KMS-11 (cell line): Measurements from ENCODE around the gene OR2AT4.
A peak's percentile ranks its signal among the peaks of the same experiment; 100 is the strongest.

Experiments used
- H2AFZ ChIP-seq: fragments of 200-600 bp; sonication (generic); 2 replicates; pipeline ENCODE4 v1.6.1; 2016; ENCODE audit warnings: antibody characterized with exemption, mixed run types, low read depth
- H3K27ac ChIP-seq: fragments of 200-600 bp; sonication (generic); 2 replicates; pipeline ENCODE4 v1.6.1; 2016; ENCODE audit warnings: mild to moderate bottlenecking, mixed run types
- H3K27me3 ChIP-seq: fragments of 200-600 bp; sonication (generic); 2 replicates; pipeline ENCODE4 v1.6.1; 2017; ENCODE audit warnings: mild to moderate bottlenecking, low read depth, mixed run types, moderate library complexity; ENCODE audit not compliant: insufficient read depth
- H3K36me3 ChIP-seq: fragments of 200-600 bp; sonication (generic); 2 replicates; pipeline ENCODE4 v1.6.1; 2017; ENCODE audit warnings: mild to moderate bottlenecking, mixed run types; ENCODE audit not compliant: insufficient read depth
- H3K4me1 ChIP-seq: fragments of 200-600 bp; sonication (generic); 2 replicates; pipeline ENCODE4 v1.6.1; 2016; ENCODE audit warnings: mild to moderate bottlenecking, low read depth, mixed run types; ENCODE audit not compliant: poor library complexity, severe bottlenecking
- H3K4me2 ChIP-seq: fragments of 200-600 bp; sonication (generic); 2 replicates; pipeline ENCODE4 v1.7.0; 2016; ENCODE audit warnings: mild to moderate bottlenecking, mixed run types
- H3K4me3 ChIP-seq: fragments of 200-600 bp; sonication (generic); IDR thresholded peaks from 2 replicates; pipeline ENCODE4 v1.6.1; 2017; ENCODE audit warnings: low read depth, low read length, mixed read lengths; ENCODE audit not compliant: insufficient read depth
- H3K79me2 ChIP-seq: fragments of 200-600 bp; sonication (generic); 2 replicates; pipeline ENCODE4 v1.6.1; 2016; ENCODE audit warnings: low read depth, mixed run types; ENCODE audit not compliant: insufficient read depth
- H3K9ac ChIP-seq: fragments of 200-600 bp; sonication (generic); 2 replicates; pipeline ENCODE4 v1.6.1; 2016; ENCODE audit warnings: mild to moderate bottlenecking, mixed run types
- H4K20me1 ChIP-seq: fragments of 200-600 bp; sonication (generic); 2 replicates; pipeline ENCODE4 v1.6.1; 2016; ENCODE audit warnings: mild to moderate bottlenecking, mixed run types; ENCODE audit not compliant: insufficient read depth
- TF ChIP-seq, protein P1 (sequence below): fragments of 200-600 bp; sonication (generic); conservative IDR thresholded peaks from 2 replicates; pipeline ENCODE4 v1.6.1; 2017; ENCODE audit warnings: low read depth, mild to moderate bottlenecking, antibody characterized with exemption, low read length, moderate library complexity, mixed read lengths

The OR2AT4 gene

DNA sequence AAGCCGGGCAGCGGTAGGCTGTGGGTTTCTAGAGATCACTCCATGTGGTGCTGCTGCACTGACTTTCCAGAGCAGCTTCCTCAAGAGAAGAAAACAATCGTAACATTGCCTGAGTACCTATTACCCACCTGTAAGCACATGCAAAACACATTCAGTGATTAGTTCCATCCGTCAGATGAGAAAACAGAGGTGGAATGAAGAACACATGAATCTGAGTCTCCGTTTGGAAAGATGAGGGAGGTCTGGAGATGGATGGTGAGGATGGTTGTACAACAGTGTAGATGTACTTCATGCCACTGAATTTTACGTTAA lies 46.7 kb upstream of the OR2AT4 start:
- Histone ChIP-seq H3K36me3 (no peaks in the 10 kb centered on the region), H3K27me3 (no peaks in the 10 kb centered on the region), H3K4me1 (no peaks in the 10 kb centered on the region), H3K27ac (no peak overlapping the region), H4K20me1 (no peaks in the 10 kb centered on the region), H3K9ac (no peak overlapping the region), H3K4me3 (no peak overlapping the region), H3K79me2 (no peaks in the 10 kb centered on the region), H2AFZ (peak overlapping the region; percentile 22; the same call in 1 of the 2 replicates), H3K4me2 (no peak overlapping the region)
- TF ChIP-seq, protein P1, sequence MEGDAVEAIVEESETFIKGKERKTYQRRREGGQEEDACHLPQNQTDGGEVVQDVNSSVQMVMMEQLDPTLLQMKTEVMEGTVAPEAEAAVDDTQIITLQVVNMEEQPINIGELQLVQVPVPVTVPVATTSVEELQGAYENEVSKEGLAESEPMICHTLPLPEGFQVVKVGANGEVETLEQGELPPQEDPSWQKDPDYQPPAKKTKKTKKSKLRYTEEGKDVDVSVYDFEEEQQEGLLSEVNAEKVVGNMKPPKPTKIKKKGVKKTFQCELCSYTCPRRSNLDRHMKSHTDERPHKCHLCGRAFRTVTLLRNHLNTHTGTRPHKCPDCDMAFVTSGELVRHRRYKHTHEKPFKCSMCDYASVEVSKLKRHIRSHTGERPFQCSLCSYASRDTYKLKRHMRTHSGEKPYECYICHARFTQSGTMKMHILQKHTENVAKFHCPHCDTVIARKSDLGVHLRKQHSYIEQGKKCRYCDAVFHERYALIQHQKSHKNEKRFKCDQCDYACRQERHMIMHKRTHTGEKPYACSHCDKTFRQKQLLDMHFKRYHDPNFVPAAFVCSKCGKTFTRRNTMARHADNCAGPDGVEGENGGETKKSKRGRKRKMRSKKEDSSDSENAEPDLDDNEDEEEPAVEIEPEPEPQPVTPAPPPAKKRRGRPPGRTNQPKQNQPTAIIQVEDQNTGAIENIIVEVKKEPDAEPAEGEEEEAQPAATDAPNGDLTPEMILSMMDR = no peak

DNA sequence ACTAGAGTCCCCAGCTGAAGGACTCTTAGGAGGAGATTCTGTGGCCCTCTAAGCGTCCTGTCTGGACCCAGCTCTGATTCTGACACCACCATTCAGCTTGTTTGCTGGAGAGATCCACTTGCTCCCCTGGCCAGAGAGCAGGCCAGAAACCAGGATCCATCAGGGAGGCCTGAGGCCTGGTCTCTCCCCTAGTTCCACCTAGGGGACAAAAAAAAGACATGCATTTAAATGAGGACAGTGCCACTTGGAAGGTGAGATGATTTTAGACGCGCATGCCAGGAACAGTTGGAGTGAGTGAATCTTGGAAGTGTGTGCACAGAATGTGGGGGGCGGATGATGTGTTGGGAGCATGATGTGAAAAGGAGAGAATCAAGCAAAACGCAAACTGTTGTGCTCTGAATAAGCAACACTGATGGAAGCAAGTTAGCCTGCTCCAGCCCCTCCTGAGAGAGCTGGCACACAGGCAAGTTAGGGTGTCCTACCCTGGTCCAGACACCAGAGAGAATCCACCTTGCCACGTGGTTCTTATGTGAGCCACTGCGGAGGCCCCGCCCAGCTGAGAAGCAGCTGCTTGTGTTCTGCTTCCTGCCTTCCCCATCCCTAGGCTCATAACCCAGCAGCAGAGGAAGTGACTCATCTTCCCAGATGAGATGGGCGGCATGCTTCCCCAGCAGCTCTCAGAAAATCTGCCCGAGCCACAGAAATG lies 46.2 kb upstream of the OR2AT4 start:
- no peak overlapping the region for H3K27ac ChIP-seq
- no peak overlapping the region for H3K9ac ChIP-seq
- H4K20me1 ChIP-seq = no peaks in the 10 kb centered on the region
- H3K36me3 ChIP-seq = no peaks in the 10 kb centered on the region
- no peak overlapping the region for H3K4me3 ChIP-seq
- no peaks in the 10 kb centered on the region for H3K4me1 ChIP-seq
- no peaks in the 10 kb centered on the region for H3K27me3 ChIP-seq
- H3K4me2 ChIP-seq = no peak overlapping the region
- TF ChIP-seq, protein P1 = no peak
- H3K79me2 ChIP-seq = no peaks in the 10 kb centered on the region
- peak overlapping the region; percentile 22; the same call in 1 of the 2 replicates for H2AFZ ChIP-seq

DNA sequence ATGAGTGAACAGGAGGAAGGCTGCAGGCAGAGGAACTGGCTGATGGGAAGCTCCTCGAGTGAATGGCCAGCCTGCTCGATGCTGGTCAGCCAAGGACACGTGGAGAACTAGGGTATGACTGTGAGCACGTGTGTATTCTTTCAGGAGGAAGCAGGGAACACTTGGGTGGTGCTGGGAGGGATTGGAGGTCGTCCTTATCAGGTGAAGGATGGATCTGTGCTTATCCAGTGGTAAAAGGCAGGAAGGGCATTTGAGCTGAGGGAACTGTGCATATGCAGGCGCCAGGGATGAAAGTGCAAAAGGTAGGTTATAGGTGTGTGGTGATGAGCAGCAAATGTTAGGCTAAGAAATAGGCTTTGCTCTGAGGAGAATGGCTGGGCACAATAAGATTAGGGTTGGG lies 44.5 kb upstream of the OR2AT4 start:
- no peaks in the 10 kb centered on the region for H4K20me1 ChIP-seq
- no peaks in the 10 kb centered on the region for H3K79me2 ChIP-seq
- TF ChIP-seq, protein P1 = no peak
- no peaks in the 10 kb centered on the region for H3K36me3 ChIP-seq
- no peak overlapping the region for H2AFZ ChIP-seq
- no peak overlapping the region for H3K4me2 ChIP-seq
- no peak overlapping the region for H3K4me3 ChIP-seq
- no peak overlapping the region for H3K27ac ChIP-seq
- no peaks in the 10 kb centered on the region for H3K27me3 ChIP-seq
- no peak overlapping the region for H3K9ac ChIP-seq
- no peaks in the 10 kb centered on the region for H3K4me1 ChIP-seq

DNA sequence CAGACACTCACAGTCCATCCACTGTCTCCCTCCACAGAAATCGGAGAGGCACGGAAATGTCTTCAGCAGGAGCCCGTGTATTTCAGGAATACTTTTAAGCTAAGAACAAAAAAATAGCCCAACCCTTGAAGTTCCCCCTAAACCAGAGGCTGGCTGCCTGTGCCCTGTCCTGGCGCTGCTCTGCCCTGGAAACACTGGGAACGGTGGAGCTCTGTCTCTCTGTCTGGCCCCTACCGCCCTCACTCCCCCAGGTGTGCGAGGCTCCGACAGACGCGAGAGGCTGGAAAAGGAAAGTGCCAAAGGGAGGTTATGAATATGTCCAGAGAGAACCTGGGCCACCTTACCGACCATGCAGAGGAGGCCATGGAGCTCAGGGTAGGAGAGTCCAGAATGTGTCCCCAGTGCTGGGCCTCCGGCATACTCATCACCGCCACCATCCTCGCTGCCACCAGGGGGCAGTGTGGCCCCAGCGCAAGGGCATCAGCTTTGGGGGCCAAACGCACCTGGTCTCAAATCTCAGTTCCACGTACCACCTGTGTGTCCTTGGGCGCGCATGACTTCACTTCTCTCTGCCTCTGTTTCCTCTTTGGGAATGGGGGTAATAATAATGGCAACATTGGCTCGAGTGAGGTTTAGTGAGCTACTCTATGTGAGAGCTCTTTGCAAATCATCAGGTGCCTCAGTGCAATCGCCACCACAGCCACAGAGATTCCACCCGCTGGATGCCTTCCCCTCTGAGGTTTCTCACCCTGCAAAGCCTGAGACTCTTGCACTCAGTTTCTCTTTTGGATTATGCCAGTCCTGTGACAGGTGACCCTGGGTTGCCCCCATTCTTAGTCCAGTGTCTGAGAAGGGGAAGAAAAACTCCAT lies 43.8 kb upstream of the OR2AT4 start:
- Histone ChIP-seq H3K4me2 (no peak overlapping the region), H3K4me3 (no peak overlapping the region), H4K20me1 (no peaks in the 10 kb centered on the region), H3K4me1 (no peaks in the 10 kb centered on the region), H2AFZ (no peak overlapping the region), H3K27me3 (no peaks in the 10 kb centered on the region), H3K9ac (no peak overlapping the region), H3K79me2 (no peaks in the 10 kb centered on the region), H3K36me3 (no peaks in the 10 kb centered on the region), H3K27ac (no peak overlapping the region)
- TF ChIP-seq, protein P1 = peak; percentile 74
